ENCODE data around the gene NF2. TPM values are rescaled to one million over a fixed set of nuclear protein-coding genes. Genes with fewer than 3 reads are reported as not detected.
"Not testable (repeated sequence)": the region's sequence is repeated elsewhere in the genome, so short reads cannot be mapped to it uniquely, and the experiment has no call there.

The NF2 gene
- total RNA-seq, 1 donor from 2014 or later: 110 TPM

- H3K27me3 ChIP-seq (ENCODE audit: control insufficient read depth, insufficient read depth, low read length): no peaks in the 10 kb centered on the region
- no peak overlapping the region for H3K4me3 ChIP-seq (ENCODE audit: low read depth, low read length)
- no peaks in the 10 kb centered on the region for H3K36me3 ChIP-seq (ENCODE audit: control insufficient read depth, insufficient read depth, low read length)
- DNase-seq (ENCODE audit: low read depth): no peak
- no peak for TF ChIP-seq CTCF (IDR thresholded peaks at IDR 0.05; ENCODE audit: insufficient read depth, low read length, poor library complexity, severe bottlenecking)
Measured at GRCh38 chr22:29578462-29579200, 24.8 kb upstream of the NF2 start.

GRCh38 chr22:29580200-29580810, 23.1 kb upstream of the NF2 start:
- no peak for DNase-seq (ENCODE audit: low read depth)
- Histone ChIP-seq H3K27me3 (ENCODE audit: control insufficient read depth, insufficient read depth, low read length) (no peaks in the 10 kb centered on the region), H3K36me3 (ENCODE audit: control insufficient read depth, insufficient read depth, low read length) (no peaks in the 10 kb centered on the region), H3K4me3 (ENCODE audit: low read depth, low read length) (peak overlapping the region; percentile 61)
- no peak for TF ChIP-seq CTCF (IDR thresholded peaks at IDR 0.05; ENCODE audit: insufficient read depth, low read length, poor library complexity, severe bottlenecking)

GRCh38 chr22:29581799-29582198, 21.6 kb upstream of the NF2 start:
- no peak for TF ChIP-seq CTCF (IDR thresholded peaks at IDR 0.05; ENCODE audit: insufficient read depth, low read length, poor library complexity, severe bottlenecking)
- Histone ChIP-seq H3K4me3 (ENCODE audit: low read depth, low read length) (no peak overlapping the region), H3K36me3 (ENCODE audit: control insufficient read depth, insufficient read depth, low read length) (no peaks in the 10 kb centered on the region), H3K27me3 (ENCODE audit: control insufficient read depth, insufficient read depth, low read length) (no peaks in the 10 kb centered on the region)
- DNase-seq (ENCODE audit: low read depth): no peak

- H3K36me3 ChIP-seq (ENCODE audit: control insufficient read depth, insufficient read depth, low read length): no peaks in the 10 kb centered on the region
- no peak for DNase-seq (ENCODE audit: low read depth)
- no peak overlapping the region for H3K4me3 ChIP-seq (ENCODE audit: low read depth, low read length)
- no peaks in the 10 kb centered on the region for H3K27me3 ChIP-seq (ENCODE audit: control insufficient read depth, insufficient read depth, low read length)
- TF ChIP-seq CTCF (IDR thresholded peaks at IDR 0.05; ENCODE audit: insufficient read depth, low read length, poor library complexity, severe bottlenecking): no peak
Measured at GRCh38 chr22:29584975-29585374, 18.5 kb upstream of the NF2 start.

- not testable (repeated sequence) for H3K27me3 ChIP-seq (ENCODE audit: control insufficient read depth, insufficient read depth, low read length); H3K4me3 ChIP-seq (ENCODE audit: low read depth, low read length); DNase-seq (ENCODE audit: low read depth); H3K36me3 ChIP-seq (ENCODE audit: control insufficient read depth, insufficient read depth, low read length)
Measured at GRCh38 chr22:29586193-29586705, 17.2 kb upstream of the NF2 start.

GRCh38 chr22:29587938-29588699, 15.3 kb upstream of the NF2 start:
- Histone ChIP-seq H3K4me3 (ENCODE audit: low read depth, low read length) (no peak overlapping the region), H3K27me3 (ENCODE audit: control insufficient read depth, insufficient read depth, low read length) (no peaks in the 10 kb centered on the region), H3K36me3 (ENCODE audit: control insufficient read depth, insufficient read depth, low read length) (no peaks in the 10 kb centered on the region)
- DNase-seq (ENCODE audit: low read depth): peak; percentile 50
- no peak for TF ChIP-seq CTCF (IDR thresholded peaks at IDR 0.05; ENCODE audit: insufficient read depth, low read length, poor library complexity, severe bottlenecking)
